ENCODE results near the gene EEIG2.

EEIG2 gene

GRCh38 chr1:108573183-108573582 lies 13.3 kb downstream of the EEIG2 start:
- TF ChIP-seq POLR2AphosphoS5 (IDR thresholded peaks at IDR 0.05; ENCODE audit: low read depth, low read length): no peak
- no peak for TF ChIP-seq REST (IDR thresholded peaks at IDR 0.05; ENCODE audit: insufficient read depth in 1 of 2, low read depth in 2 of 2, low read length in 2 of 2)
- TF ChIP-seq TAF1 (IDR thresholded peaks at IDR 0.05; ENCODE audit: borderline replicate concordance, insufficient read depth, low read length): no peak
- no peak for TF ChIP-seq SIN3A (IDR thresholded peaks at IDR 0.05; ENCODE audit: borderline replicate concordance, insufficient read depth, low read length)
- no peak for TF ChIP-seq FOXP2 (optimal IDR thresholded peaks at IDR 0.05; ENCODE audit: borderline replicate concordance, extremely low read depth, extremely low read length, insufficient read depth)

GRCh38 chr1:108574008-108574407 lies 14.1 kb downstream of the EEIG2 start:
- TF ChIP-seq REST (IDR thresholded peaks at IDR 0.05; ENCODE audit: insufficient read depth in 1 of 2, low read depth in 2 of 2, low read length in 2 of 2): no peak
- TF ChIP-seq SIN3A (IDR thresholded peaks at IDR 0.05; ENCODE audit: borderline replicate concordance, insufficient read depth, low read length): no peak
- TF ChIP-seq FOXP2 (optimal IDR thresholded peaks at IDR 0.05; ENCODE audit: borderline replicate concordance, extremely low read depth, extremely low read length, insufficient read depth): no peak
- TF ChIP-seq TAF1 (IDR thresholded peaks at IDR 0.05; ENCODE audit: borderline replicate concordance, insufficient read depth, low read length): no peak
- no peak for TF ChIP-seq POLR2AphosphoS5 (IDR thresholded peaks at IDR 0.05; ENCODE audit: low read depth, low read length)

GRCh38 chr1:108575375-108575774 lies 15.5 kb downstream of the EEIG2 start:
- no peak for TF ChIP-seq FOXP2 (optimal IDR thresholded peaks at IDR 0.05; ENCODE audit: borderline replicate concordance, extremely low read depth, extremely low read length, insufficient read depth)

GRCh38 chr1:108583757-108584427 lies 24.0 kb downstream of the EEIG2 start:
- TF ChIP-seq POLR2AphosphoS5 (IDR thresholded peaks at IDR 0.05; ENCODE audit: low read depth, low read length): no peak
- TF ChIP-seq TAF1 (IDR thresholded peaks at IDR 0.05; ENCODE audit: borderline replicate concordance, insufficient read depth, low read length): no peak
- TF ChIP-seq FOXP2 (optimal IDR thresholded peaks at IDR 0.05; ENCODE audit: borderline replicate concordance, extremely low read depth, extremely low read length, insufficient read depth): no peak
- no peak for TF ChIP-seq REST (IDR thresholded peaks at IDR 0.05; ENCODE audit: insufficient read depth in 1 of 2, low read depth in 2 of 2, low read length in 2 of 2)
- no peak for TF ChIP-seq SIN3A (IDR thresholded peaks at IDR 0.05; ENCODE audit: borderline replicate concordance, insufficient read depth, low read length)

GRCh38 chr1:108584428-108584856 lies 24.5 kb downstream of the EEIG2 start:
- TF ChIP-seq REST (IDR thresholded peaks at IDR 0.05; ENCODE audit: insufficient read depth in 1 of 2, low read depth in 2 of 2, low read length in 2 of 2) (no peak), SIN3A (IDR thresholded peaks at IDR 0.05; ENCODE audit: borderline replicate concordance, insufficient read depth, low read length) (no peak), FOXP2 (optimal IDR thresholded peaks at IDR 0.05; ENCODE audit: borderline replicate concordance, extremely low read depth, extremely low read length, insufficient read depth) (no peak), POLR2AphosphoS5 (IDR thresholded peaks at IDR 0.05; ENCODE audit: low read depth, low read length) (no peak), TAF1 (IDR thresholded peaks at IDR 0.05; ENCODE audit: borderline replicate concordance, insufficient read depth, low read length) (no peak)

All from PFSK-1 (cell line).